ENCODE results near the gene FCRLB. TPM values are rescaled to one million over a fixed set of nuclear protein-coding genes. Genes with fewer than 3 reads are reported as not detected.

Gene FCRLB
- total and polyA plus RNA-seq, 2 donors (not counting 3 experiments of a cell fraction or from before 2014, with no cell fraction given) = 0.62 TPM

DNA sequence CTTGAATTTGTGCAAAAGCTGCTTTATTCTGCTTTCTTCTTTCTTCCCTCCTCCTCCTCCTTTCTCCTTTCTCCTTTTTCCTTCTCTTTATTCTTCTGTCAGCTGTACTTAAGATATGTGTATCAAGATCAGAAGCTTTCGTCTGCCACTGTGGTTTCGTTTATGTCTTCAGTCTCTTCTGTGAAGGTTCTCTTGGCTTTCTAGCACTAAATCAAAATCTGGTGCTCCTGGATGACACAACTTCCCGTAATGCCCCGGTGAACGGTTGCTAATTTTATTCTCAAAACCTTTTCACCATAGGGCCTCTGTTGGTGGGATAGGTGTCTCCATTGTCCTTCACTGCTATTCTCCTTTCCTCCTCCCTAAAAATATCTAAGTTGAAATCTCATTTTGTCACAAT, 49.8 kb downstream of the FCRLB start:
- Histone ChIP-seq H3K27me3 (ENCODE audit: control insufficient read depth in 2 of 2, insufficient read depth in 2 of 2, low read length in 2 of 2) (no peaks in the 10 kb centered on the region), H3K9me3 (replicated peaks; ENCODE audit: control insufficient read depth, insufficient read depth, low read length) (no peaks in the 10 kb centered on the region), H4K20me1 (replicated peaks; ENCODE audit: control insufficient read depth, extremely low read depth, insufficient read depth, low read length) (peaks cover 5% of the 10 kb centered on the region), H3K4me3 (replicated peaks in 1 of 3; ENCODE audit: insufficient read depth in 1 of 3, low read depth in 1 of 3, low read length in 3 of 3) (no peak overlapping the region), H3K9me1 (replicated peaks; ENCODE audit: control insufficient read depth, extremely low read depth, insufficient read depth, low read length) (no peaks in the 10 kb centered on the region), H2AFZ (ENCODE audit: low read depth, low read length) (no peak overlapping the region), H3K4me2 (ENCODE audit: insufficient read depth, low read length) (no peak overlapping the region), H3K27ac (ENCODE audit: insufficient read depth, low read depth, low read length) (no peak overlapping the region), H3K4me1 (ENCODE audit: control insufficient read depth, extremely low read depth, insufficient read depth, low read length) (peaks cover 49% of the 10 kb centered on the region), H3K79me2 (ENCODE audit: control insufficient read depth, insufficient read depth, low read length) (peaks cover 97% of the 10 kb centered on the region), H3K9ac (replicated peaks; ENCODE audit: extremely low read depth, insufficient read depth, low read length) (no peak overlapping the region), H3K36me3 (ENCODE audit: control insufficient read depth in 2 of 2, extremely low read depth in 1 of 2, insufficient read depth in 2 of 2, low read length in 2 of 2) (no peaks in the 10 kb centered on the region)
- intact Hi-C loops (cut with micrococcal nuclease) (no loop called here), dilution Hi-C loops (cut with MboI; ENCODE audit: extremely low pct_ligation_motif_present, low sequenced_read_pairs) (no loop called here)
- ChIA-PET CTCF (interaction anchor here (1.2 to 1.9 kb wide), 3 partner anchors 12 to 265 kb away, joined by 3 to 14 read pairs (median 13); no protein-coding TSS in a partner anchor), POLR2A (interaction anchor here (0.5 kb wide), 1 partner anchor 264 kb away, joined by 3 read pairs; no protein-coding TSS in a partner anchor)
- TF ChIP-seq, protein P1, sequence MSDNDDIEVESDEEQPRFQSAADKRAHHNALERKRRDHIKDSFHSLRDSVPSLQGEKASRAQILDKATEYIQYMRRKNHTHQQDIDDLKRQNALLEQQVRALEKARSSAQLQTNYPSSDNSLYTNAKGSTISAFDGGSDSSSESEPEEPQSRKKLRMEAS (IDR thresholded peaks at IDR 0.05; ENCODE audit: insufficient read depth, insufficient read length) = no peak
- DNase-seq (ENCODE audit: low read depth, low spot score) (no peak), FAIRE-seq (no peak)
- no TSS peak for BruUV-seq (replicated peaks)

DNA sequence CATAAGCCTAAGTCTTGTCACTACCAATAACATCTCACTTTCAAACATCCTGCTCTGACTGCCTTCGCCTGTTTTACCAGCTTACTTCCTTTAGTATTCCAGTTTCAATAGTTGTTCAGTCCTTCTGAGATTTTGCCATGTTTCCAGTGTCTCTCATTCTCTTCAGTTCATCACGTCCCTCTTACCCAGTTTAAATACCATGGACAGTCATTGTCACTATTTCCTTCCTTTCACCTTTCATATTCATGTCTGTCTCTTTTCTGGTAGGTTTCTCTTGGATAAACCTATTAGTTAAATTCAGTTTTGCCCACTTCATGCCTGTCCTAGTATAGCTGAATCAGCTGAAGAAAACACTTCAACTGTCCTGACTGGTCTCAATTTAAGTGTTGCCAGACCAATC, 50.6 kb downstream of the FCRLB start:
- POLR2A ChIA-PET = no interaction called here
- DNase-seq (ENCODE audit: low read depth, low spot score) (no peak), FAIRE-seq (no peak)
- intact Hi-C loops (cut with micrococcal nuclease) (no loop called here), dilution Hi-C loops (cut with MboI; ENCODE audit: extremely low pct_ligation_motif_present, low sequenced_read_pairs) (no loop called here)
- H3K27ac ChIP-seq (ENCODE audit: insufficient read depth, low read depth, low read length) = no peak overlapping the region
- BruUV-seq (replicated peaks) = no TSS peak
- H3K36me3 ChIP-seq (ENCODE audit: control insufficient read depth in 2 of 2, extremely low read depth in 1 of 2, insufficient read depth in 2 of 2, low read length in 2 of 2) = no peaks in the 10 kb centered on the region
- H3K9ac ChIP-seq (replicated peaks; ENCODE audit: extremely low read depth, insufficient read depth, low read length) = no peak overlapping the region
- H3K27me3 ChIP-seq (ENCODE audit: control insufficient read depth in 2 of 2, insufficient read depth in 2 of 2, low read length in 2 of 2) = no peaks in the 10 kb centered on the region
- no peak overlapping the region for H2AFZ ChIP-seq (ENCODE audit: low read depth, low read length)
- H3K9me1 ChIP-seq (replicated peaks; ENCODE audit: control insufficient read depth, extremely low read depth, insufficient read depth, low read length) = no peaks in the 10 kb centered on the region
- H3K4me3 ChIP-seq (replicated peaks in 1 of 3; ENCODE audit: insufficient read depth in 1 of 3, low read depth in 1 of 3, low read length in 3 of 3) = no peak overlapping the region
- no peaks in the 10 kb centered on the region for H3K9me3 ChIP-seq (replicated peaks; ENCODE audit: control insufficient read depth, insufficient read depth, low read length)
- peaks cover 47% of the 10 kb centered on the region for H3K4me1 ChIP-seq (ENCODE audit: control insufficient read depth, extremely low read depth, insufficient read depth, low read length)
- H3K4me2 ChIP-seq (ENCODE audit: insufficient read depth, low read length) = peak overlapping the region; percentile 11
- CTCF ChIA-PET = interaction anchor here (0.9 to 1.9 kb wide), 4 partner anchors 11 to 265 kb away, joined by 3 to 14 read pairs (median 8); no protein-coding TSS in a partner anchor
- H4K20me1 ChIP-seq (replicated peaks; ENCODE audit: control insufficient read depth, extremely low read depth, insufficient read depth, low read length) = peaks cover 5% of the 10 kb centered on the region
- TF ChIP-seq EZH2 (IDR thresholded peaks at IDR 0.05; ENCODE audit: borderline replicate concordance, low read depth, low read length, severe bottlenecking) (no peak), JUN (IDR thresholded peaks at IDR 0.05; ENCODE audit: borderline replicate concordance, insufficient read depth, insufficient read length, low read depth) (no peak), POLR2AphosphoS5 (IDR thresholded peaks at IDR 0.05; ENCODE audit: insufficient read depth, low read depth, low read length) (no peak), MYC (IDR thresholded peaks at IDR 0.05; ENCODE audit: low read depth, low read length) (no peak), CTCF (IDR thresholded peaks at IDR 0.05; ENCODE audit: extremely low read depth in 1 of 2, insufficient read depth in 1 of 2, low read depth in 1 of 2, low read length in 2 of 2) (no peak), POLR2A (IDR thresholded peaks at IDR 0.05; ENCODE audit: low read depth, low read length) (no peak), FOS (IDR thresholded peaks at IDR 0.05; ENCODE audit: borderline replicate concordance, insufficient read depth, low read length) (no peak), GATA2 (IDR thresholded peaks at IDR 0.05; ENCODE audit: insufficient read depth, insufficient read length, low read depth, low read length) (no peak)
- TF ChIP-seq, protein P1 (IDR thresholded peaks at IDR 0.05; ENCODE audit: insufficient read depth, insufficient read length) = no peak
- peaks cover 97% of the 10 kb centered on the region for H3K79me2 ChIP-seq (ENCODE audit: control insufficient read depth, insufficient read depth, low read length)

All from endothelial cell of umbilical vein (primary cell).